ENCODE results near the gene KCNIP2.

The KCNIP2 gene

DNA sequence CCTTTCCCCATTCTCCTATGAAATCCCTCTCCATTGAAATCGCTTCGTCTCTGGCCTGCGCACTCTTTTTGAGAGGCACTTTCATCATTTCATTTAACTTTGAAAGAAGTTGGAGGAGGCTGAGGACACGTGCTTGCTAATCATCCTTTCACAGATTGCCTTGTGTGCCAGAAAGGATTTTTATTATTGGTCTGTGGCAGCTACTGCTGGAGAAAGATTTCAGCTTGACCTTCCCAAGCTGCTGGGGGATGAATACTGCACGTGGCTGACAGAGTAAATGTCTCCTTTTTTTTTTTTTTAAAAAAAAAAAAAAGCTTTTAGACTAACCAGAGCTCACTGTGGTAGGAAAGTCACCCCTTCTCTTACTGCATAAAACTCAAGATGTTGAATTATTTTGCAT is 44.2 kb upstream of the KCNIP2 start:
- TF ChIP-seq FOXP2 (optimal IDR thresholded peaks at IDR 0.05; ENCODE audit: borderline replicate concordance, extremely low read depth, extremely low read length, insufficient read depth) (no peak), SIN3A (IDR thresholded peaks at IDR 0.05; ENCODE audit: borderline replicate concordance, insufficient read depth, low read length) (no peak), TAF1 (IDR thresholded peaks at IDR 0.05; ENCODE audit: borderline replicate concordance, insufficient read depth, low read length) (no peak), POLR2AphosphoS5 (IDR thresholded peaks at IDR 0.05; ENCODE audit: low read depth, low read length) (no peak)
- TF ChIP-seq, protein P1, sequence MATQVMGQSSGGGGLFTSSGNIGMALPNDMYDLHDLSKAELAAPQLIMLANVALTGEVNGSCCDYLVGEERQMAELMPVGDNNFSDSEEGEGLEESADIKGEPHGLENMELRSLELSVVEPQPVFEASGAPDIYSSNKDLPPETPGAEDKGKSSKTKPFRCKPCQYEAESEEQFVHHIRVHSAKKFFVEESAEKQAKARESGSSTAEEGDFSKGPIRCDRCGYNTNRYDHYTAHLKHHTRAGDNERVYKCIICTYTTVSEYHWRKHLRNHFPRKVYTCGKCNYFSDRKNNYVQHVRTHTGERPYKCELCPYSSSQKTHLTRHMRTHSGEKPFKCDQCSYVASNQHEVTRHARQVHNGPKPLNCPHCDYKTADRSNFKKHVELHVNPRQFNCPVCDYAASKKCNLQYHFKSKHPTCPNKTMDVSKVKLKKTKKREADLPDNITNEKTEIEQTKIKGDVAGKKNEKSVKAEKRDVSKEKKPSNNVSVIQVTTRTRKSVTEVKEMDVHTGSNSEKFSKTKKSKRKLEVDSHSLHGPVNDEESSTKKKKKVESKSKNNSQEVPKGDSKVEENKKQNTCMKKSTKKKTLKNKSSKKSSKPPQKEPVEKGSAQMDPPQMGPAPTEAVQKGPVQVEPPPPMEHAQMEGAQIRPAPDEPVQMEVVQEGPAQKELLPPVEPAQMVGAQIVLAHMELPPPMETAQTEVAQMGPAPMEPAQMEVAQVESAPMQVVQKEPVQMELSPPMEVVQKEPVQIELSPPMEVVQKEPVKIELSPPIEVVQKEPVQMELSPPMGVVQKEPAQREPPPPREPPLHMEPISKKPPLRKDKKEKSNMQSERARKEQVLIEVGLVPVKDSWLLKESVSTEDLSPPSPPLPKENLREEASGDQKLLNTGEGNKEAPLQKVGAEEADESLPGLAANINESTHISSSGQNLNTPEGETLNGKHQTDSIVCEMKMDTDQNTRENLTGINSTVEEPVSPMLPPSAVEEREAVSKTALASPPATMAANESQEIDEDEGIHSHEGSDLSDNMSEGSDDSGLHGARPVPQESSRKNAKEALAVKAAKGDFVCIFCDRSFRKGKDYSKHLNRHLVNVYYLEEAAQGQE (IDR thresholded peaks at IDR 0.05; ENCODE audit: insufficient read depth in 1 of 2, low read depth in 2 of 2, low read length in 2 of 2) = no peak

DNA sequence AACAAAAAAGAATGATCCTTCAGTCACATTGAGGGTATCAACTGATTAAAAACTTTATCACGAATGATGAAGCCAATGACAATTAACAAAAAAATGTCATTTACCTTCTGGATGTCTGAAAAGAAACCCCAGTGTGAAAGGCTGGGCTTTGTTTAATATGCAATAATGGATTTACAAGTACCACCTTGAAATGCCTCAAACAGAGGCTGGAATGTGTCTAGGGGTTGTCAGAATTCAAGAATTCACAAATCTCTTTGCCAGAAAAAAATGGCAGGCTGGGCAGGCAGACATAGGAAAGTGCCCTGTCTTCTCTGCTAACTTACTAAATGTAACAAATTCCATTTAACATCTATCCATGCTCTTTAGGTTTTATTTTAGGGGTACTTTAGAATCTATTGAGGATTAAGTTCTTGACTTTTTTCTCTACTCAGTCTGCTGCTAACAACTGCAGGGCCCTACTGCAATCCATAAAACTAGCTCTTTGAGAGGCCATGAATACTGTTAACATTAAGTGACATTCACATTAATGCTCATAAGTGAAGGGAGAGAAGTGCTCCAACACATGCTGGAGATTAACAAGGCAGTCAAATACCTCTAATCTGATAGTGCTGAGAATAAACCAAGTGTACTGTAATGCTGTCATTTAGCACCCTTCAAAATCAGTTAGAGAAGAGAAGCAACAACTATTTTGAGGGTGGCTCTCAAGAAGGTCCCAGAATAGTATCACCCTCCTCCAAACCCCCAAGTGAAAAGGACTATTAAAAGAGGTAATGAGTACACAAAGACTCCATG is 43.1 kb upstream of the KCNIP2 start:
- TF ChIP-seq, protein P1 (IDR thresholded peaks at IDR 0.05; ENCODE audit: insufficient read depth in 1 of 2, low read depth in 2 of 2, low read length in 2 of 2) = no peak
- TF ChIP-seq SIN3A (IDR thresholded peaks at IDR 0.05; ENCODE audit: borderline replicate concordance, insufficient read depth, low read length) (no peak), POLR2AphosphoS5 (IDR thresholded peaks at IDR 0.05; ENCODE audit: low read depth, low read length) (no peak)

DNA sequence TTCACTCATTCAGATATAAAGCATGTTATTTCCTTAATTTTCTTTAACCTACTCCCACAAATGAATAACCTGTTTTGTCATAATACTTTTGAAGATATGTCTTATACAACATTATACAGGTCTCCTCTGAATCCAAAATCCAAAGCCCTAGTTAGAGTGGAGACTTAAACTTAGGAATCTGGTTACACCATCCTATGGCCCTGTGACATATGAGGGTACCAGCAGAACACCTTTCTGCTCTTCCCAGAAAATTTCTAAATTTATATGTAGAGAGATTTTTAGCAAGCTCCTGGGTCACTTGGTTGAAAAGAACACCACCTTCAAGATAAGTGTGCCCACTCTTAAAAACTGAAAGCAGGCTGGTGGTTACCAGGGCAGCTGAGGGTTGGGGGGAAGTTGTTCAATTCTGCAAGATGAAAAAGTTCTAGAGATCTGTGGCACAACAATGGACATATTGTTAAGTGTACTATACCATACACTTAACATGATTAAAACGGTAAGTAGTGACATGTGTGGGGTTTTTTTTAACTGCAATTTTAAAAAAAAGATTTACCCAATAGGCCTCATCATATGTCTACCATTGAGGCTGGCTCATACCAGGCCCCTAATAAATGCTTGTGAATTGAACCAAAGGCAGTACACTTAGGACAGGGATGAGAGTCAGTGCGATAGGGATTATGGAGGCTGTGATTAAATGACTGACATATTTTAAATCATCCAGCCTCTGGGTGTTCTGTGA is 37.6 kb upstream of the KCNIP2 start:
- TF ChIP-seq TAF1 (IDR thresholded peaks at IDR 0.05; ENCODE audit: borderline replicate concordance, insufficient read depth, low read length) (no peak), SIN3A (IDR thresholded peaks at IDR 0.05; ENCODE audit: borderline replicate concordance, insufficient read depth, low read length) (no peak), FOXP2 (optimal IDR thresholded peaks at IDR 0.05; ENCODE audit: borderline replicate concordance, extremely low read depth, extremely low read length, insufficient read depth) (no peak), POLR2AphosphoS5 (IDR thresholded peaks at IDR 0.05; ENCODE audit: low read depth, low read length) (no peak)
- TF ChIP-seq, protein P1 (IDR thresholded peaks at IDR 0.05; ENCODE audit: insufficient read depth in 1 of 2, low read depth in 2 of 2, low read length in 2 of 2) = no peak

DNA sequence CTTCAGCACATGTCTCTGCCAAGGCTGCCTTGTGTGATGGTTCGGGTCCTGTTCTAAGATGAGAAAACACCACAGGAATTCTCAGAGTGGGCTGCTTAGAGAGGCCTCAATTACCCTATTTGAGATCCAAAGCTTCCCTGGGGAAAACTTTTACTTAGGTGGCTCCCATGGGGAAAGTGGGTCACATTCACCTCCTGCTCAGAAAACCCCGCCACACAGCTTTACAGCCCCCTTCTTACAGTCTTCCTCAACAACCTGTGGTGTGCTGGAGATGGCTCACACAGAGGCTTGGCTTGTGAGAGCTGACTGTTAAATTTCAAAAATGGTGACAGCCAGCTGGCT is 36.6 kb upstream of the KCNIP2 start:
- TF ChIP-seq POLR2AphosphoS5 (IDR thresholded peaks at IDR 0.05; ENCODE audit: low read depth, low read length) = no peak
- no peak for TF ChIP-seq TAF1 (IDR thresholded peaks at IDR 0.05; ENCODE audit: borderline replicate concordance, insufficient read depth, low read length)
- TF ChIP-seq SIN3A (IDR thresholded peaks at IDR 0.05; ENCODE audit: borderline replicate concordance, insufficient read depth, low read length) = no peak
- TF ChIP-seq, protein P1 (IDR thresholded peaks at IDR 0.05; ENCODE audit: insufficient read depth in 1 of 2, low read depth in 2 of 2, low read length in 2 of 2) = no peak
- TF ChIP-seq FOXP2 (optimal IDR thresholded peaks at IDR 0.05; ENCODE audit: borderline replicate concordance, extremely low read depth, extremely low read length, insufficient read depth) = no peak
